Nucleus accumbens (tissue), 56 donors: ENCODE results near the gene CASP7.
A peak's percentile ranks its signal among the peaks of the same experiment; 100 is the strongest.
"Not testable (repeated sequence)": the region's sequence is repeated elsewhere in the genome, so short reads cannot be mapped to it uniquely, and the experiment has no call there.

Source experiments
- DNase-seq, 56 donors: peaks; one replicate each; lab custom pipeline; 2025; lab: John Stamatoyannopoulos, UW

The CASP7 gene

GRCh38 chr10:113679463-113680189 is at the start of gene CASP7:
CASP7 (plus strand) TSS chr10:113679912; CDS start chr10:113697494, 17,582 bp downstream.
- peak in 53 of 56 donors; percentile 25 to 84 (median 61) for DNase-seq

GRCh38 chr10:113630929-113631533 is 48.7 kb upstream of the CASP7 start:
- DNase-seq: no peak

GRCh38 chr10:113631684-113632367 is 47.9 kb upstream of the CASP7 start:
- no peak for DNase-seq

GRCh38 chr10:113639966-113640365 is 39.7 kb upstream of the CASP7 start:
- DNase-seq: no peak

GRCh38 chr10:113641702-113642101 is 38.0 kb upstream of the CASP7 start:
- DNase-seq: no peak

- no peak for DNase-seq
Measured at GRCh38 chr10:113643183-113643582, 36.5 kb upstream of the CASP7 start.

GRCh38 chr10:113644185-113645120 is 35.3 kb upstream of the CASP7 start:
- DNase-seq: no peak

GRCh38 chr10:113646336-113647201 is 33.1 kb upstream of the CASP7 start:
- DNase-seq: peak in 33 of 56 donors; percentile 3 to 63 (median 18)

GRCh38 chr10:113647812-113648211 is 31.9 kb upstream of the CASP7 start:
- DNase-seq: no peak

GRCh38 chr10:113648478-113648877 is 31.2 kb upstream of the CASP7 start:
- DNase-seq: no peak

- no peak for DNase-seq
Measured at GRCh38 chr10:113650172-113650571, 29.5 kb upstream of the CASP7 start.

GRCh38 chr10:113651021-113651420 is 28.7 kb upstream of the CASP7 start:
- DNase-seq: no peak

GRCh38 chr10:113651898-113652297 is 27.8 kb upstream of the CASP7 start:
- DNase-seq: no peak

- DNase-seq: not testable (repeated sequence)
Measured at GRCh38 chr10:113652456-113652855, 27.3 kb upstream of the CASP7 start.

- no peak for DNase-seq
Measured at GRCh38 chr10:113656896-113657295, 22.8 kb upstream of the CASP7 start.

GRCh38 chr10:113657544-113657943 is 22.2 kb upstream of the CASP7 start:
- no peak for DNase-seq

- no peak for DNase-seq
Measured at GRCh38 chr10:113661332-113661731, 18.4 kb upstream of the CASP7 start.

- no peak for DNase-seq
Measured at GRCh38 chr10:113663142-113663541, 16.6 kb upstream of the CASP7 start.

- no peak for DNase-seq
Measured at GRCh38 chr10:113663908-113664307, 15.8 kb upstream of the CASP7 start, which contains the start of gene NRAP. NRAP (minus strand) TSS chr10:113664041; CDS start chr10:113663882, 159 bp downstream.
